ENCODE data around the gene RNF148. TPM values are rescaled to one million over a fixed set of nuclear protein-coding genes. Genes with fewer than 3 reads are reported as not detected.

RNF148 gene
- total RNA-seq, 1 donor from 2014 or later = 1.5 TPM

- no peaks in the 10 kb centered on the region for H3K9me3 ChIP-seq
- intact Hi-C loops (cut with DNase I) = no loop called here
- no peak for DNase-seq (ENCODE audit: low spot score in 2 of 2)
- H3K27ac ChIP-seq = no peak overlapping the region
- H3K36me3 ChIP-seq = no peaks in the 10 kb centered on the region
- no peak overlapping the region for H3K4me3 ChIP-seq
- H3K27me3 ChIP-seq = no peaks in the 10 kb centered on the region
- TF ChIP-seq CTCF (IDR thresholded peaks at IDR 0.05) = no peak
- no peaks in the 10 kb centered on the region for H3K4me1 ChIP-seq
These were observed 49.0 kb downstream of the RNF148 start for GRCh38 chr7:122653685-122654084.

GRCh38 chr7:122652876-122653275 is 49.8 kb downstream of the RNF148 start:
- no peak overlapping the region for H3K4me3 ChIP-seq
- intact Hi-C loops (cut with DNase I) = no loop called here

More at GRCh38 chr7:122652876-122653275, 49.8 kb downstream of the RNF148 start:
- Histone ChIP-seq H3K9me3 (no peaks in the 10 kb centered on the region), H3K4me1 (no peaks in the 10 kb centered on the region), H3K27ac (no peak overlapping the region), H3K36me3 (no peaks in the 10 kb centered on the region), H3K27me3 (no peaks in the 10 kb centered on the region)
- TF ChIP-seq CTCF (IDR thresholded peaks at IDR 0.05) = no peak
- no peak for DNase-seq (ENCODE audit: low spot score in 2 of 2)

Other genes with a start within 250 kb of the RNF148 start
- not detected for gene RNF133, start 3.8 kb downstream of the RNF148 start, total RNA-seq
- 31.8 TPM for gene CADPS2, start 183.5 kb upstream of the RNF148 start, total RNA-seq